Dedifferentiated amniotic fluid mesenchymal stem cell (primary cell): ENCODE measurements around the gene FER.
"Not testable (repeated sequence)": the region's sequence is repeated elsewhere in the genome, so short reads cannot be mapped to it uniquely, and the experiment has no call there.

Experiments used
- DNase-seq: peaks from one replicate; pipeline ENCODE4 v3.0.0-alpha.2; 2016; ENCODE audit errors: extremely low spot score

Gene FER

GRCh38 chr5:109121225-109121624, 373.5 kb downstream of the FER start:
- no peak for DNase-seq

DNA sequence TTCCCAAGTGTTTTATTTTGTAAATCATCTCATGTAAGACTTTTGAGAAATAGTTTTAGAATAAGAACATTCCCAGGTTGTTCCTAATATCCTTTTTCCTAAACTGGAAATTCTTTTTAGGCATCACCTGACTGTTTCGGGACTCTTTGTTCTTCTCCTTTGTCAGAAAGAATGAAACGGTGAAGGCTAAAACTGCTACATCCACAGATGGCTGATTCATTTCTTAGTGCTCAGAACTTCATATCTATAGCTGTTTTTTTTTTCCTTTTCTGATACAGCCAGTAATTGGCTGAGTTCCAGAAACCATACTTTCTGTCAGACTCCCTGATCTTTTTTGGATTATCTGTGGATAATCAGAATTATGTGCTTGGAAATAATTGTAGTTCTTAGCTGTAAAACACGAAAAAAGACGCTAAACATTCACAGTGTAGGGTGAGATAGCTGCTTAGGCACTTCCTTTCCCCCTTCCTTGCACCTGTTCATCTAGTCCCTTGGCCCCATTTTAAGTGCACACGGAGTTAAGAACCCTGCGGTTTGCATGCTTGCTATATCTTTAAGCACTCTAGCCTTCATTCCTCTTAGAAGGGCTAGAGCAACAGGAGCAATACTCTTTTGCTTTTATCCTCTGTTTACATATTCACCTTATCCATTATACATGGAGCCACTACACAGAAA, 378.2 kb downstream of the FER start:
- DNase-seq: no peak

- DNase-seq: no peak
These were observed 378.8 kb downstream of the FER start for GRCh38 chr5:109126481-109126880.

DNA sequence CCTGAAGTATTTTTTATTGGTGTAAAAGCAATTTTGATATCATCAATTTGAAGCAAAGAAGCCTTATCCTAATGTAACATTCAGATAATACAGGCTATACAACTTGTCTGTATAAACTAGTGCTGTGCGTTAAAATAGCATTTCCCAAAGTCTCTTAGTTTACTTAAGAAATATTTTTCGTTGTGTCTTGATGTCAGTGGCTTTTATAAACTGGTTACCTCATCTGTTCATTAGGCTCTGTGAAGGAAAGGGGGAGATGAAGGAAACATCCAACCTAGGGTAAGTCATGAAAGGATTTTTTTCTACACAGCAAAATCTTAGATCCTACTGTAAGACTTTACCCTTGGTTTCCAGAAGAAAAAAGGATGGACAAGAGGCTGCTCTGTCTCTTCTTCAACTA, 389.2 kb downstream of the FER start:
- DNase-seq: no peak

GRCh38 chr5:109141222-109142200, 393.8 kb downstream of the FER start:
- no peak for DNase-seq

DNA sequence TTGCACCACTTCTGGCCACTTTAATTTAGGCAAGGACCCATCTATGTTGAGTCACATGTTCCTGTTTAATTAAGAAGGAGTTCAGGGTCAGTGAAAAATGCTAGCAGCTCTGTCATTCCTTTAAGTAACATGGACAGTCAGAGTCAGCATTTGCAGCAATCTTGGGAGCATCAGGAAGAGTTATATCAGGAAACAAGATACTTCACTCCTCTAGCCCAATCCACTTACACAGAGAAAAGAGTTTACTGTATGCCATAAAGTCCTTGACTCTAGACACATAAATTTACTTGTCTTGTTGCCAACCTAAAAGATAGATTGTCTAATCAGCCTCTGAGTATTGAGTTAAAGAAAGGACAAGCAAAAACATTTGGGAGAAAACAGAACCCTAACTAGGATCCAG, 395.3 kb downstream of the FER start:
- DNase-seq: no peak

DNA sequence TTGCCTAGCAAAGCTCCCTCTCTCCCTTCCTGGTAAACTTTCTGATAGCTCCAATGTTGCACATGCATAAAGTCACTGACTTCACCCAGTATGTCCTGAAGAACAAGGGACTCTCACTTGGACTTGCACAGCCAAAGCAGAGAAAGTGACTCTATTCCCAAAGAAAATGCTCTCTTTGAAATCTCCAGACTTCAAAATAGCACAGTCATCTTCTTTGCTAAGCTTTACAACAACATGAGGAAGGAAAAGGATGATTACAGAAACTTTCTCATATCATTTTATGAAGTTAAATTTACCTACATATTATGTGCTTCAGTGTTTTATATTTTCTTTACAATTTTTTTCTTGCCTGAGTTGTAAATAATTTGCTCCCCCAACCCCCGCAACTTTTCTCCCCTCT, 397.4 kb downstream of the FER start:
- DNase-seq: no peak

DNA sequence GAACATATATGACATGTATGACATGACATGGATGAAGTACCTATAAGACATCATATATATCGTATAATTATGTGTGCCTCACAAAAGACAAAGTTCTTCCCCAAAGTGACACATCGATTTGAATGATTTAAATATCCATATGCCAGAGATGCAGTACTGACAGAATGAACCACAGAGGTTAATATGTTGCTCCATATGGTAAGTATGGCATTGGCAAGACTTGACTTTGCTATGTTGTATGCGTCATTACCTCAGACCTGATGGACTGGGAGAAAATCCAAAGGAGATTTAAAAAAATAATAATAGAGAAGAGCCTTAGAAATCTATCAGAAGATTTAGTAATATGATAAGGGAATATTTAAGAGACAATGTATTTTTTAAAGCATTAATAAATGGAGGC, 398.9 kb downstream of the FER start:
- no peak for DNase-seq

DNA sequence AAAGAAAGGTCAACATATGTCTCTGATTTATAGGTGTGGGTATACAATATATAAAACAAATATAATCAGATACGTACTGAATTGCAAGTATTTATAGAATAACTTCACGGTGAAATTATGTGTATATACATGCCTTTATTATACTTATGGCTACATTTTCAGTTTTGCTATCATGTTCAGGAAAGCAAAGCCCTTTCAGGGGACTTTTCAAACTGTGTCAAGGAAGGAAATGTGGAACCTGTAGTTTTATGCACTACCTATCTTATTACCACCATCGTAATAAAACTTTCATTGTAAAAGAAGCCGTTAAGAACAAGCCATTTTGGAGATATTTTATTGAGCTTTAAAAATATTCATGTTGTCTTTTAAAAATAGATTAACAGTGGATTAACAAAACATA, 404.9 kb downstream of the FER start:
- no peak for DNase-seq

DNA sequence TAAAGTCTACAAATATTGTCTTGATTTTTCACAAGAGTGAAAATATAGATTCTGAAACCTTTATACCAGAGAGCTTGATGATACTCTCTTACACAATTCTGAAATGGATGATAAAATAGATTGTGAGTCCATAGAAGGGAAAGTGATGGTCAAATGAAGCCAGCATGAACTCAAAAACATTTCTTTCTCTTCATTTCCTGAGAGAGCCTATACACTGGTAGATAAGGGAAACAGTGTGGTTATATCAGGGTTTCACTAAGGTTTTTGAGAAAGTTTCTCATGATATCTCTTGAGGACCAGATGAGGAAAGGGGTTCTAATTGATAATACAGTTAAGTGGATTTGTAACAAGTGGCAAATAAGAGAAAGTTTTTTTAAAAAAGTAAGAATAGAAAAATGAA, 407.9 kb downstream of the FER start:
- no peak for DNase-seq

- no peak for DNase-seq
These were observed 409.2 kb downstream of the FER start for GRCh38 chr5:109156885-109157284.

DNA sequence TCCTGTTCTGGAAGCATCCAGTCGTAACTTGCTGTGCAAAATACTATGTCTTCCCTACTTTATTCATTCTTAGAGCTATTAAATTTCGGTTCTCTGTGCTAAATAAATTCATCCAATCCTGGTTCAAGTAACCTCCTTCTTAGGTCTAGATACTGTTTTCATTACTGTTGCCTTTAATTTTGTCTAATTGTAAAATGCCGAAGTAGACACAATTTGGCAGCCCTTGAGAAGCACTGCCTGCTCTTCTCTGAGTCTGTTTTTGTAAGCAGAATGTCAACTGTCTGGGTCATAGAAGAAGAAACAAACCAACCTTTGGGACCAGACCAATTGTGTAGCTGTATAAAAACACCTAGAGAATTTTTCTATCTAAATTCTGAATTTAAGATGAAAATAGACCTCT, 412.8 kb downstream of the FER start:
- DNase-seq: no peak

GRCh38 chr5:109161914-109162683, 414.4 kb downstream of the FER start:
- no peak for DNase-seq

GRCh38 chr5:109163336-109163735, 415.6 kb downstream of the FER start:
- no peak for DNase-seq

DNA sequence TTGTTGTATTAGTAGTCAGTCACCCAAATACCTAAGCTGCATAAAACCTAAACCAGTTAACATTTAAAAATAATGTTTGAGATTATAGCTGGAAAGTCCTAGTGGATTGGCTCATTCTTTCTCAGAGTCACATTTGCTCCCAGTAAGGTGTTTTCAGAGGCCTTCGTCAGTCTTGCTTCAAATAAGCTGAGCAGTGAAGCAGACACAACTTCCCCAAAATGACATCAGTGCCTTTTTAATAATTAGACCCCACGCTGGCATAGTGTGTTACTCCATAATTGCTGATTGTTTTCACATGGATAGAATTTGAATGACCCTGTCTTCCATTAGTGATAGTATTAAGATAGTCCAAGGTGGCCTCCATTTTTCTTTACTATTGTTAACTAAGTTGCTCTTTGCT, 416.3 kb downstream of the FER start:
- no peak for DNase-seq

GRCh38 chr5:109167586-109167985, 419.9 kb downstream of the FER start:
- DNase-seq: no peak

DNA sequence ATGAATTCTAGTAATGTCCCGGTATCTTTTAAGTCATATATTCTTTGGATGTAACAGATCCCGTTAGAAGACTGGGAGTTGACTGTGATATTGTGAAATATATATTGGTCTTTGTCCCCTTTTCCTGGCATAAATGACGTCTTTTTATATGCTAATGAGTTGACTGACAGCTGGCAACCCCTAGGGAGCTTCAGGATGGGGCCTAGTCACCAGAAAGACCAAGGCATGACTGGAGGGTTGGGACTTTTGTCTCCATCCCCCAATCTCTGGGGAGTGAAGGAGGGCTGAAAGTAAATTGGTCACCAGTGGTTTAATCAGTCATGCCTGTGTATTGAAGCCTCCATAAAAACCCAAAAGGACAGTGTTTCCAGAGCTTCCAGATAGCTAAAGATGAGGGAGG, 420.5 kb downstream of the FER start:
- DNase-seq: no peak

- no peak for DNase-seq
These were observed 423.1 kb downstream of the FER start for GRCh38 chr5:109170629-109171350.

GRCh38 chr5:109171437-109172073, 423.9 kb downstream of the FER start:
- DNase-seq: not testable (repeated sequence)

DNA sequence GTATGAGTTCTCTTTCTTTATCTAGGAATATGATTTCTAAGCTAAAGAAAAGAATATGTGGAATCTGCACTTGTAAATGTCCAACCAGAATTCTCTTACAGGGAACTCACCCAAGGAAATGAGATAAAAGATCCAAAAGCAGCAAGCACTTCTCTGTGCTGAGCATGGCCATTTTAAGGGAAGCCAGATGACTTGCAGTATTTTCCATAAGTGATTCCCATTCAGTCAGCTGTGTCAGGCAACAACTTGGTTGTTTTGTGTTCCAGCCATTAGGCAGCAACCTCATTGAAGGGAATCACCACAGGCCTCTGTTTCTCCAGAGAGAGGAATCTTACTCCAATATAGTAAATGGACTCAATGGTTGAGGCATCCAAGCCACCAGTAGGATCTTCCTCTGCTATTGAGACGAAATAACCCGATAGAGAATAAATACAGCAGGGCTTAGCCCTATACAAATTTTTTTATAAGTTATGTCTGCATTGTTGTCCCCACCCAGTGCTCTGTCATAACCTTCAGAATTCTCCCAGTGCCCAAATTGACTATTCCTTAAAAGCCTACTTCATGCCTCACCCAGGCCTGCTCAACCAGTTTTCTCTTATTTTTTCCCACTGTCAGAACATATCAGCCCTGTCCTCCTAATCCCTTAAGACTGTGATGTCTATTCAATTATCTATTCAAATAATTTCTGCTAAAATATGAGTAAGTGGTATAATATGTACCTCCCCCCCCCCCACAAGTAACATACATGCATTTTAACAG, 425.5 kb downstream of the FER start:
- no peak for DNase-seq
